PC-9 (cell line): ENCODE results near the gene TESMIN.

Experiments
- EZH2 ChIP-seq: fragments of 200-600 bp; sonication (generic); IDR thresholded peaks from 2 replicates; pipeline ENCODE4 v1.8.0; 2017; ENCODE audit warnings: antibody characterized with exemption, low read depth
- TF ChIP-seq, protein P1 (sequence below): fragments of 200-600 bp; sonication (generic); conservative IDR thresholded peaks from 2 replicates; pipeline ENCODE4 v1.6.1; 2017; ENCODE audit warnings: mixed run types, antibody characterized with exemption, mild to moderate bottlenecking, moderate library complexity

DNA sequence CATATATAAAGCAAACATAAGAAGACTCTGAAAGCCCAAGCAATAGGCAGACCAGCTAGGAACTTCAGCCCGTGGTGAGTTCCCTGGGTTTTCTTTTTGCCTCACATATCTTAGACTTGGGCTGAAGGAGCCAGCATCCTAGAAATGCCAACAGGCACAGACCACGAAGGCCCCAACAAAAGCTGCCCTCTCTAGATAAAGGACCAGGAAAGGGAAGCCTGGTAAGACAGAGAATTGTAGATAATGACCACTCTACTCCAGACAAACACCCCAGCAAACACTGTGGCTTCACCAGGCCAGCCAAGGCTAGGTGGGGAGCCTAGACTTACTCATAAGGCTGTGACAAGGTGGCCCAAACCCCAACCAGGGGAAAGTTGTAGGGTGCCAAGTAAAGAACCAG is 55.8 kb downstream of the TESMIN start:
- TF ChIP-seq, protein P1, sequence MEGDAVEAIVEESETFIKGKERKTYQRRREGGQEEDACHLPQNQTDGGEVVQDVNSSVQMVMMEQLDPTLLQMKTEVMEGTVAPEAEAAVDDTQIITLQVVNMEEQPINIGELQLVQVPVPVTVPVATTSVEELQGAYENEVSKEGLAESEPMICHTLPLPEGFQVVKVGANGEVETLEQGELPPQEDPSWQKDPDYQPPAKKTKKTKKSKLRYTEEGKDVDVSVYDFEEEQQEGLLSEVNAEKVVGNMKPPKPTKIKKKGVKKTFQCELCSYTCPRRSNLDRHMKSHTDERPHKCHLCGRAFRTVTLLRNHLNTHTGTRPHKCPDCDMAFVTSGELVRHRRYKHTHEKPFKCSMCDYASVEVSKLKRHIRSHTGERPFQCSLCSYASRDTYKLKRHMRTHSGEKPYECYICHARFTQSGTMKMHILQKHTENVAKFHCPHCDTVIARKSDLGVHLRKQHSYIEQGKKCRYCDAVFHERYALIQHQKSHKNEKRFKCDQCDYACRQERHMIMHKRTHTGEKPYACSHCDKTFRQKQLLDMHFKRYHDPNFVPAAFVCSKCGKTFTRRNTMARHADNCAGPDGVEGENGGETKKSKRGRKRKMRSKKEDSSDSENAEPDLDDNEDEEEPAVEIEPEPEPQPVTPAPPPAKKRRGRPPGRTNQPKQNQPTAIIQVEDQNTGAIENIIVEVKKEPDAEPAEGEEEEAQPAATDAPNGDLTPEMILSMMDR = no peak
- TF ChIP-seq EZH2 = no peak
